ENCODE data around the gene AKR1B15. TPM values are rescaled to one million over a fixed set of nuclear protein-coding genes. Genes with fewer than 3 reads are reported as not detected.

The AKR1B15 gene
- polyA plus RNA-seq, 1 experiment, result not detected

- no peak for TF ChIP-seq CTCF (IDR thresholded peaks at IDR 0.05; ENCODE audit: insufficient read depth, low read depth, low read length)
- Histone ChIP-seq H3K27me3 (ENCODE audit: control insufficient read depth, insufficient read depth, low read length) (no peaks in the 10 kb centered on the region), H3K4me3 (ENCODE audit: low read depth, low read length) (no peak overlapping the region), H3K36me3 (ENCODE audit: control insufficient read depth, insufficient read depth, low read length) (no peaks in the 10 kb centered on the region)
- POLR2A ChIA-PET, result no interaction called here
- DNase-seq (ENCODE audit: low read depth), result peak; percentile 86
- CTCF ChIA-PET, result interaction anchor here (0.7 to 1.7 kb wide), 6 partner anchors 9 to 193 kb away, joined by 3 to 4 read pairs (median 3); no protein-coding TSS in a partner anchor
Measured at GRCh38 chr7:134625550-134625949, 76.6 kb downstream of the AKR1B15 start.

GRCh38 chr7:134627109-134627774 is 78.3 kb downstream of the AKR1B15 start:
- no peaks in the 10 kb centered on the region for H3K27me3 ChIP-seq (ENCODE audit: control insufficient read depth, insufficient read depth, low read length)
- no peak overlapping the region for H3K4me3 ChIP-seq (ENCODE audit: low read depth, low read length)
- no peak for DNase-seq (ENCODE audit: low read depth)
- TF ChIP-seq CTCF (IDR thresholded peaks at IDR 0.05; ENCODE audit: insufficient read depth, low read depth, low read length), result no peak
- no peaks in the 10 kb centered on the region for H3K36me3 ChIP-seq (ENCODE audit: control insufficient read depth, insufficient read depth, low read length)
- POLR2A ChIA-PET, result no interaction called here
- CTCF ChIA-PET, result no interaction called here

DNA sequence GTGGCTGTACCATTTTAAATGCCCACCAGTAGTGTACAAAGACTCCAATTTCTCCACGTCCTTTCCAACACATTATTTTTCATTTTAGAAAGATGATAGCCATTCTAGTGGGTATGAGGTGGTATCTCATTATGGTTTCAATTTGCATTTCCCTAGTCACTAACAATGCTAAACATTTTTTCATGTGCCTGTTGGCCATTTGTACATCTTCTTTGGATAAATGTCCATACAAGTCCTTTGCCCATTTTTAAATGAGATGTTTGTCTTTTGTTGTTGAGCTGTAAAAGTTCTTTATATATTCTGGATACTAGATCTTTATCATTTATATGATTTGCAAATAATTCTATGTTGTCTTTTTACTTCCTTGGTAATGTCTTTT is 78.9 kb downstream of the AKR1B15 start:
- Histone ChIP-seq H3K27me3 (ENCODE audit: control insufficient read depth, insufficient read depth, low read length) (no peaks in the 10 kb centered on the region), H3K4me3 (ENCODE audit: low read depth, low read length) (no peak overlapping the region), H3K36me3 (ENCODE audit: control insufficient read depth, insufficient read depth, low read length) (no peaks in the 10 kb centered on the region)
- CTCF ChIA-PET, result no interaction called here
- no peak for TF ChIP-seq CTCF (IDR thresholded peaks at IDR 0.05; ENCODE audit: insufficient read depth, low read depth, low read length)
- POLR2A ChIA-PET, result no interaction called here
- DNase-seq (ENCODE audit: low read depth), result no peak

- no peak for DNase-seq (ENCODE audit: low read depth)
- Histone ChIP-seq H3K36me3 (ENCODE audit: control insufficient read depth, insufficient read depth, low read length) (no peaks in the 10 kb centered on the region), H3K27me3 (ENCODE audit: control insufficient read depth, insufficient read depth, low read length) (no peaks in the 10 kb centered on the region), H3K4me3 (ENCODE audit: low read depth, low read length) (no peak overlapping the region)
- TF ChIP-seq CTCF (IDR thresholded peaks at IDR 0.05; ENCODE audit: insufficient read depth, low read depth, low read length), result no peak
- ChIA-PET POLR2A (no interaction called here), CTCF (interaction anchor here (0.8 to 1.7 kb wide), 4 partner anchors 9 to 60 kb away, joined by 3 to 5 read pairs (median 3); partner anchors contain the start of gene BPGM)
Measured at GRCh38 chr7:134629445-134629844, 80.5 kb downstream of the AKR1B15 start.

Other genes starting within 250 kb of the AKR1B15 start
- gene SLC35B4, start 232.2 kb upstream of the AKR1B15 start, polyA plus RNA-seq (2011; rRNA removed), result 25.1 and 27.3 TPM in 2 replicates
- 257 and 331 TPM in 2 replicates for gene AKR1B1, start 90.0 kb upstream of the AKR1B15 start, polyA plus RNA-seq (2011; rRNA removed)
- gene AKR1B10, start 21.5 kb upstream of the AKR1B15 start, polyA plus RNA-seq (2011; rRNA removed), result 0.51 and 0.55 TPM in 2 replicates
- gene BPGM, start 97.7 kb downstream of the AKR1B15 start, polyA plus RNA-seq (2011; rRNA removed), result 14.1 and 25.0 TPM in 2 replicates
- gene CALD1, start 230.5 kb downstream of the AKR1B15 start, polyA plus RNA-seq (2011; rRNA removed), result 1,629 and 1,746 TPM in 2 replicates